Ecto neural progenitor cell (in vitro differentiated cells): Measurements from ENCODE around the gene FOXD4L6.
"Not testable (repeated sequence)": the region's sequence is repeated elsewhere in the genome, so short reads cannot be mapped to it uniquely, and the experiment has no call there.

Experiments used
- DNase-seq: peaks from one replicate; pipeline ENCODE4 v3.0.0-alpha.2; 2018; ENCODE audit warnings: low spot score

The FOXD4L6 gene

DNA sequence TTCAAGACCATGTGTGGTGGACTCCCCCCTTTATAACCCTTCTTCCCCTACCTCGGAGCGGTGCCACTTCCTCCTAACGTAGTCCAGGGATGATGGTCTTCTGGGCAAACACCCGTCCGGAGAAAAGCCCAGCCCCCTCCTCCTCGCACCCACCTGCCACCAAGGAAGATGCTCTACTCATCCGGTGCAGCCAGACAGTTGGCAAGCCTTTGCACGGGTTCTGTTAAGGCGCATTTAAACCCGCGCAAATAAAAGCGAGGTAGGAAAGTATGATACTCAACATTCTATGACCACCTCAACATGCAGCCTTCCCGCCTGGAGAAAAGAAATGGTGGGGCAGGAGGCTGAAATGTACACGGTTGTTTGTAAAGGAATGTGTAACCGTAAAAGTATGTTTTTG lies at the start of gene FOXD4L6:
TSS of gene FOXD4L6 (minus strand) at position 101 of the 400 bp plus-strand sequence. CDS start 298 bp downstream, outside the sequence.
- not testable (repeated sequence) for DNase-seq

DNA sequence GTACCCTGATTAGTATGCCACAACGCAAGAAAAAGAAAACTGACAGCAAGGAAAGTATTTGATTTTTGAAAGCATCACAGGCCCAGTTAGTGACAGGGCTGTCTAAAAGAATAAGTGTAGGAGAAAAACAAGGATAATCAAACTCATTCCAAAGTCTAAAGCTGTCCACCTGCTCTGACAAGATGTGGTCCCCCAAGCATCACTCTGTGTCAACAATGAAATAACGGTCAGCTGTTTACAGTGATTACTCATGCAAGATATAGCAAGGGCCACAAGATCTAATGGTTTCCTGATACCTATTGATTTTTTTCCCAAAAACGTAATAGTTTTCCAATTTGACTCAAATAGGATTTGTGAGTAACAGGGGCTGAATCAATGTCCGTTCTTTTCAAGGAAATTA lies 46.5 kb upstream of the FOXD4L6 start:
- DNase-seq, result not testable (repeated sequence)

DNA sequence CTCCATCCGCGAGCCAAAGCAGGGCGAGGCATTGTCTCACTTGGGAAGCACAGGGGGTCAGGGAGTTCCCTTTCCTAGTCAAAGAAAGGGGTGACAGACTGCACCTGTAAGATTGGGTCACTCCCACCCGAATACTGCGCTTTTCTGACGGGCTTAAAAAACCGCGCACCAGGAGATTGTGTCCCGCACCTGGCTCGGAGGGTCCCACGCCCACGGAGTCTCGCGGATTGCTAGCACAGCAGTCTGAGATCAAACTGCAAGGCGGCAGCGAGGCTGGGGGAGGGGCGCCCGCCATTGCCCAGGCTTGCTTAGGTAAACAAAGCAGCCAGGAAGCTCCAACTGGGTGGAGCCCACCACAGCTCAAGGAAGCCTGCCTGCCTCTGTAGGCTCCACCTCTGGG lies 21.6 kb upstream of the FOXD4L6 start:
- DNase-seq, result not testable (repeated sequence)

DNA sequence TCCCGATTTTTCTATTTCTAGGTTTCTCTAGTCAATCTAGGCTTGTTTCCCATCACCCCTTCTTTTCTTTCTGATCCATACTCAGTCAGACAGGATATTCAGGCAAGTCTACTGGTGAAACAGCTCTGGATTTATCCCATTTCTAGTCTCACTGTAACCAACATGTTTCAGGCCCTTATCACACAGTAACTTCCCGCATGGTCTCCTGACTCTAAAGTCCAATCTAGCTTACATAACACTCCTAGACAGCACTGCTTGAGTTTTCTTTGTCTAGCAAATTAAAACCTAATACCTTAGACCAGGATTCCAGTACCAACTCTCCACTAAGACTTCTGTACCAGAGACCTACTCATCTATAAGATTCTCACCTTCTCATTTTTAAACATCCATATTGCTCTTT lies 13.4 kb upstream of the FOXD4L6 start:
- not testable (repeated sequence) for DNase-seq

DNA sequence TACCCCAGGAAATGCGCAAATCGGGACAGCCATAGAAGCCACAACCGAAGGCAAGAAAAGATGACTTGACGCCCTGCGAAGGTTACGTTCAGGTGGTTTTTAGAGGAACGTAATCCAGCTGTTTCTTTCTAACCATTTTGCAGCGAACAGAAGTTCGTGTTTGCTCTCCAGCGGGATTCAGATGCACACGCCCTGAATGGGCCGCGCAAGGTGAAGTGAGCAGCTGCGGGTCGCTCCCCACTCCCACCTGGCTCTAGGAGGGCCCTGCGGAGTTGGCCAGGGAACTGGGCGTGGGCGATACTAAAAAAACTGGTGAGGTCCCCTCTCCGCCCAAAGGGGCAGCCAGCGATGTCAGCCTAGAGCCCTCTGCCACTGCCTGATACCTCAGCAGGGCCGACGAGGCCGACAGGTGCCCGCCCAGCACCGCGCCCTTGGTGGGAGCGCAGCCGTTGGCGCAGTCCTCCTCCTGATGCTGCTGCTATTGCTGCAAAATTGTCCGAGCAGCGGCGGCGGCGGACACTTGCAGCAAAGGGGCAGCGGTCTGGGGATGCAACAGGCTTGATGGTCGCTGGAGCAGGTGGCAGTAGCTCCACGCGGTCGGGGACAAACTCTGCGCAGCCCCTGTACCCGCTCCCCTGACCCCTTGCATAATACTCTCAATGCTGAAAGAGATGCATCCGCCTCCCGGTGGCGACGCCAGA lies 1.6 kb downstream of the FOXD4L6 start:
- not testable (repeated sequence) for DNase-seq

DNA sequence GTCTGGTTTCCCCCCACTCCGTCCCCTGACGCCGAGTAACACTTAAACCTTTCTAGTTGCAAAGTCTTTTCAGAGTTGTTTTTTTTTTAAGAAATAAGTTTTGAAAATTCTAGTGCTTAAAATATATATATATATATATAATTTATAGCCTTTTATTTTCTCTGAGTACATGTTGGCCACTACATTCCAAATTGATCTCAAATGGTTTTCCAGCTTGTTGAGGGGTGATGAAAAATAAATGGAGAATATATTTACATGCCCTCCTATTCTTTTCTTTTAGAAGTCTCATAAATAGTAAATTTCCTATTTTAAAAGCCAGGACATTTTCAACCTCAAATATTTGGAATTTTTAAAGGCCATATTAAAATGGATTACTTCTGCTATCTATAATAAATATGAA lies 2.5 kb downstream of the FOXD4L6 start:
- DNase-seq, result not testable (repeated sequence)

DNA sequence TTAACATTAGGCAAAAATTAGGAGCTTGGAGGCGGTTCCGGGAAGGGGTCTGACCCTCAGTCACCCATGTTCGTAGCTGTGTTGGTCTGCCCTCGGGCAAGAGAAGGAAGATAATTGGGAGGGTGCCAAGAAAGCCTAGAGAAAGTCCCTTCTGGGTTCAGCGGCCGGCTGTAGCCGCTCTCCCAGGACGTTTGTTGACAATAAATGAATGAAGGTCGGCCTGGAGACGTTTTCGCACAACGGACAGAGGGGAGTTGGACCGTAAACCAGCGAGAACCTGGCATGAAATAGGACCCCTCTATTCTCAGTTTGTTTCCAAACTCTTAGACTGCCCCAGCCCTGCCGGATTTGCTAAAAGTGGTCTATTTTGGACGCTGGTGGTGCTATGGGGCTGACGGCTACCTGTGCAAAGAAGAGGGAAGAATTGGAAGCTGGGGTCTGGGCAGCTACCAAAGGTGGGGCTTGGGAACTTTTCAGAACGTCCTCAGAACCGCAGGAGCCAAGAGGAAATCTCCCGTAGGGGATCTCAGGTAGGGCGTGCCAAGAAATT lies 3.3 kb downstream of the FOXD4L6 start:
- not testable (repeated sequence) for DNase-seq

DNA sequence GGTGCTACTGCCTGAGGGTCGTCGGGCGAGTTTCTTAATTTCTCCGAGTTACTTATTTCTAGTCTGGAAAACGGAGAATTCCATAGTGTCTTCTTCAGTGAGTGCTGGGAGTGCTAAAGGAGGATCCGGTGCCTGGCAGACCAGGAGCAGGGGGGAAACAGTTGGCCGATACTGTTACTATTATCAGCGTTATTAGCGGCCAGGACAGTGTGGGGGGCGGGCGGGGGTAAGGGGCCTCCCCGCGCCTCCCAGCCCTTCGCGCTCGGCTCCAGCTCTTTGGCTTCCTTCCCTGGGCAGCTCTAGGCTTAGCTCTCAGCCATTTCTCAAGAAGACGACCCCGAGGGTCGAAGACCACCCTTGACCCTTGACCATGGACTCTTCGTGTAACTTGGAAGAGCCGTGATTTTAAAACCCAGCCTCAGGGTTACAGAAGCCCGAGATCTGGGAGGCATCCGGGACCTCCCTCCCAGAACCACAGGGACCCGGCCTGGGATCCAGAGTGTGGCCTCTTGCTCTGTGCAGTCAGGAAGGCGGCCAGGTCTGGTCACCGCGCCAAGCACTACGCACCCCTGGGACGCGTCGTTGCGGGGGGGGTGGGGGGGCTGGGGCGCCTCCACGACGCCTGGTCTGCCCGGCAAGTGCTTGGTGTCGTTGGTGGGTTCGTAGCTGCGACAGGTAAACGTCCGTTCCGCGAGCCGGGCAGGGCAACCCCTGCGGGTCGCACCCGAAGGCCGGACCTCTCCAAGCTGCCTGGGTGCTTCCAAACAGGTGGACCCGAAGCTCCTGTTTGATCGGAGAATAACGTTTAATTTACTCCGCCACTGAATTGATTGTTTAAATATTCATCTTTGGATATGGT lies 4.0 kb downstream of the FOXD4L6 start:
- not testable (repeated sequence) for DNase-seq

DNA sequence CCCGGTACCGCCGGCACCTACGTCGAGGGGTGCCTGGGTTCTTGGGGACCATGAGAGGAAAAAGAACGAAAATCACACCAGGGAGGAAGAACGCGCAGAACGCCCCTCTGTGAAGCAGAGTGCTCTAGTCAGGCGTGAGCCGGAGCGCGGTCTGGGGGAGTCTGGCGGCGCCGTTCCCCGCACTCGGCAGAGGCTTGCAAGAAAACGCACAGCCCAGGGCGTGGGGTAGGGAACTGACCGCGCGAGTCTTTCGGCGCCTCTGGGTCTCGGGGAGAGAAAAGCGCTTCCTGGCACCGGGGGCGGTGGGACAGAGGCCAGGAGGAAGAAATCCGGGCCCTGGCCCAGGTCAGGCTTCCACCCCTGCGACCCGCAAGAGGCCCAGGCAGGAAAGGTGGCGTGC lies 4.7 kb downstream of the FOXD4L6 start:
- DNase-seq, result not testable (repeated sequence)

DNA sequence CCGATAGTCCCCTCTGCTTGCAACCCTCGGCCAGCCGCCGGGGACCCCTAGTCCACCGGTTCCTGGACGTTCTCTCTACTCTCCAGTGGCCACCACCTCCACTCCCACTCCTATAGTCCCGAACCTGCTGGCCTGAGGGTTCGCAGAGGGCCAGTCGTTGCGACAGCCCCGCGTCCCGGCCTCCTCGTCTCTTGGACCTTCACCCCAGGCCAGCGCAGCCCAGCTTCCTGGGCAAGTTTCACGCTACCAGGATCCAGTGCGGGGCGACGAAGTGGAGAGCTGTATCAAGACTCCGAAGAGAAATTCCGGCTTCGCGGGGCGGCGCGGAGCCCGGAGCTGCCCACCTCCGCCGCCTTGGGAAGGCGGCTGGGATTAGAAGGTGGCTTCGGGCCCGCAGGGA lies 5.1 kb downstream of the FOXD4L6 start:
- not testable (repeated sequence) for DNase-seq

DNA sequence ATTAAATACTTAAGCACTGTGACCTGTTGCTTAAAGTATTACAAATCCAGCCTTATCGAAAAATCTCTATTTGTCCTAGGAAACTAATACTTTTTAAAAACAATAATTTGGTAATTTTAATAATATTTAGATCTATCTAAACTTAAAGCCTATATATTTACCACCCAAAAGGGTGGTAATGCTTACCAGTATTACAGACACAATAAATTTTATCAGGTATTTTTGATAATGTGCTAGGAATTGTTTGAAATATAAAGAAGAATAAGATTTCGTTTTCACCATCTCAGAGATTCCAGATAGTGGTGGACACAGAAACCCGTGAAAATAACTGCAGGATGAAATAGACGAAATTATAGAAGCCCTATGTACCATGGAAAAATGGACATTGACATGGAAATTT lies 7.8 kb downstream of the FOXD4L6 start:
- not testable (repeated sequence) for DNase-seq

DNA sequence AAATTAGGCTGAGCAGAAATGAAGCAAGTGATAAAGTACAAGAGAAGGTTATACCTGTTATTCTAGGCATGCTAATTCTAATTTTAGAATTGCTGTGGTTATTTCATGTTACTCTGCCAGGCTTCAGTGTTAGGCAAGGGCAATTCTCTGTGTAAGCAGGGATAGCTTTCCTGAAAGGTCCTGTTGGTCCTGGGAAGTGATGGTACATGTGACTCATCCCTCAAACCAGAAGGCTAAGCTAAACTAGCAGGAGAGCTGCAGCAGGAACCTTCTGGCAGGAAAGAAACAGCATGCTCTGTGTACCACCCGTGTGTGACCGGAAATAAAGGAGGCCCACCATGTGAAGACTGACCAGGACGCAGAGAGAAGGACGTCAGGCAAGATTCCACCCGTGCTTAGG lies 8.8 kb downstream of the FOXD4L6 start:
- DNase-seq, result not testable (repeated sequence)

DNA sequence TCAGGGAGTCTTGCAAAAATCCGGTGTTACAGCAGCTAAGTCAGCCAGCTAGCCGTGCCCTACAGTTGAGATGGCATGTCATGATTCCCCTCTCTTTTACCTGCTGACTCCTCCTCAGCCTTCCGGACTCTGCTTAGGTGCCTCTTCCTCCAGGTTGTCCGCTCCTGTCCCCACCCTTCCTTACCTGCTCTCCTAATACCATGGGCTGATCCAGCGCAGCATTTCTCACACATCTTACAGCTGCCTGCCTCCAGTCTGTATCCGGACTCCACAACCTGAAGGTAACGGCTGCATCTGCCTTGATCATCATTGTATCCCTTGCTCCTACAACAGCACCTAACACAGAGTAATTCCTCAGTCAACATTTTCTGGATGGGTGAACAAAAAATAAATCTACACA lies 9.2 kb downstream of the FOXD4L6 start:
- not testable (repeated sequence) for DNase-seq

DNA sequence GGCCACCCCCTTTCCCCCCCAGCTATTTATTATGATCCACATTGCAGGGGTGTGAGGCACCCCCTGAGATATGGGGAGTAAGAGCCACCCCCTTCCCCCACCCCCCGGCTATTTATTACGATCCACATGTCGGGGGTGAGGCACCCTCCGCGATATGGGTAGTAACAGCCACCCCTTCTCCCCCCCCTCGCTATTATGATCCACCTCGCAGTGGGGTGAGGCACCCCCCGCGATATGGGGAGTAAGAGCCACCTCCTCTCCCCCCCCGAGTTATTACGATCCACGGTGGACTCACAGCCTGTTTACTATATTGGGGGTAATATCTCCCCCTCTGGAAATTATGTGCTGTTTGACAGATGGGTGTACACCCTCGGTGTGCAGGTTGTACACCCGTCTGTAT lies 15.1 kb downstream of the FOXD4L6 start:
- not testable (repeated sequence) for DNase-seq

DNA sequence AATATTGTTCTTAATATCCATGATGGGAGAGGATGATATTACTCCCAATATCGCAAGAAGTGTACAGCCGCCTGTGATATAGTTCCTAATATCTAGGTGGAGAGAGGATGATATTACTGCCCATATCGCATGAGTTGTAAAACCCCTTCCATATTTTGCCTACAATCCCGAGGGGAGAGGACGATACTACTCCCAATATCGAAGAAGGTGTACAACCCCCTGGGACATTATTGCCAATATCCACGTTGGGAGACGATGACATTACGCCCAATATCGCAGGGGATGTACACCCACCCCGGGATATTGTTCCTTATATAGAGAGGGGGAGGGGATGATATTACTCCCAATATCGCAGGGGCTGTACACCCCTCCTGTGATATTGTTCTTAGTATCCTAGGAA lies 17.1 kb downstream of the FOXD4L6 start:
- not testable (repeated sequence) for DNase-seq

DNA sequence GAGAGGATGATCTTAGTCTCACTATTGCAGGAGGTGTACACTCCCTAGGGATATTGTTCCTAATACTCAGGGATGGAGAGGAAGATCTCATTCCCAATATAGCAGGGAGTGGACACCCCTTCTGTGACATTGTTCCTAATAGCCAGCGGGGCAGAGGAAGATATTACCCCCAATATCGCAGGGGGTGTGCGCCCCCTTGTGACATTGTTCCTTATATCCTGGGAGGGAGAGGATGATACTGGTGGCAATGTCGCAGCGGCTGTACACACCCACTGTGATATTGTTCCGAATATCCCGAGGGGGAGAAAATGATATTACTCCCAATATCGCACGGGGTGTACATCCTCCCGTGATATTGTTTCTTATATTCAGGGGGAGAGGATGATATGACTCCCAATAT lies 17.6 kb downstream of the FOXD4L6 start:
- peak; percentile 44 for DNase-seq

DNA sequence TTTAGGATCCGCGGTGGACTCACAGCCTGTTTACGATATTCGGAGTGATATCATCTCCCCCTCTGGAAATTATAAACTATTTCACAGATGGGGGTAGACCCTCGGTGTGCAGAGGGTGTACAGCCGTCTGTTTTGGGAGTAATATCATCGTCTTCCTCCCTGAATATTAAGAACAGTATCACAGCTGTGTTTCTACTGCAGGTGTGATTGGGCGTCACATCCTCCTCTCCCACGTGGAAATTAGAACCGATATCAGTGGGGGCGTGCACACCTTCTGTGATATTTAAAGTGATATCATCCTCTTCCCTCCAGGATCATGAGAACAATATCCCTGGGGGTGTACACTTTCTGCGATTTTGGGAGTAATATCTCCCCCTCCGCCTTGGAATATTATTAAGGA lies 19.2 kb downstream of the FOXD4L6 start:
- not testable (repeated sequence) for DNase-seq

DNA sequence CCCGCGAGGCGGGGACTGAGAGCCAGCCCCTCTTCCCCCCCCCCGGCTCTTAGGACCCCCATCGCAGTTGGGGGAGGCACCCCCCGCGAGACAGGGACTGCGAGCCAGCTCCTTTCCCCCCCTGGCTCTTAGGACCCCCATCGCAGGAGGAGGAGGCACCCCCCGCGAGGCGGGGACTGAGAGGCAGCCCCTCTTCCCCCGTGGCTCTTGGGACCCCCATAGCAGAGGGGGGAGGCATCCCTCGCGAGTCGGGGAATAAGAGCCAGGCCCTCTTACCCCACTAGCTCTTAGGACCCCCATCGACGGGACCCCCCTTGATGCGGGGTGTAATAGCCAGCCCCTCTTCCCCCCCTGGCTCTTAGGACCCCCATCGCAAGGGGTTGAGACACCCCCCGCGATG lies 19.7 kb downstream of the FOXD4L6 start:
- DNase-seq, result peak; percentile 25

DNA sequence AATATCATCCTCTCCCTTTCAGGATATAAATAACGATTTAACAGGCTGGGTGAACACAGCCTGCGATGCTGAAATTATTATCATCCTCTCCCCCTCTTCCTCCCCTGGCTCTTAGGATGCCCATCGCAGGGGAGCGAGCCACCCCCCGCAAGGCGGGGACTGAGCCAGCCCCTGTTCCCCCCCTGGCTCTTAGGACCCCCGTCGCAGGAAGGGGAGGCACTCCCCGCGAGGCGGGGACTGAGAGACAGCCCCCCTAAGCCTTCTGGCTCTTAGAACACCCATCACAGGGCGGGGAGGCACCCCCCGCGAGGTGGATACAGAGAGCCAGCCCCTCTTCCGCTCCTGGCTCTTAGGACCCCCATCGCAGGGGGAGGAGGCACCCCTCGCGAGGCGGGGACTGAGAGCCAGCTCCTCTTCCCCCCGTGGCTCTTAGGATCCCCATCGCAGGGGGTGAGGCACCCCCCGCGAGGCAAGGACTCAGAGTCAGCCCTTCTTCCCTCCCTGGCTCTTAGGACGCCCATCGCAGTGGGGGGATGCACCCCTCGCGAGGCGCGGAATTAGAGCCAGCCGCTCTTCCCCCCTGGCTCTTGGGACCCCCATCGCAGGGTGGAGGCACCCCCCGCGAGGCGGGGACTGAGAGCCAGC lies 21.9 kb downstream of the FOXD4L6 start:
- not testable (repeated sequence) for DNase-seq

DNA sequence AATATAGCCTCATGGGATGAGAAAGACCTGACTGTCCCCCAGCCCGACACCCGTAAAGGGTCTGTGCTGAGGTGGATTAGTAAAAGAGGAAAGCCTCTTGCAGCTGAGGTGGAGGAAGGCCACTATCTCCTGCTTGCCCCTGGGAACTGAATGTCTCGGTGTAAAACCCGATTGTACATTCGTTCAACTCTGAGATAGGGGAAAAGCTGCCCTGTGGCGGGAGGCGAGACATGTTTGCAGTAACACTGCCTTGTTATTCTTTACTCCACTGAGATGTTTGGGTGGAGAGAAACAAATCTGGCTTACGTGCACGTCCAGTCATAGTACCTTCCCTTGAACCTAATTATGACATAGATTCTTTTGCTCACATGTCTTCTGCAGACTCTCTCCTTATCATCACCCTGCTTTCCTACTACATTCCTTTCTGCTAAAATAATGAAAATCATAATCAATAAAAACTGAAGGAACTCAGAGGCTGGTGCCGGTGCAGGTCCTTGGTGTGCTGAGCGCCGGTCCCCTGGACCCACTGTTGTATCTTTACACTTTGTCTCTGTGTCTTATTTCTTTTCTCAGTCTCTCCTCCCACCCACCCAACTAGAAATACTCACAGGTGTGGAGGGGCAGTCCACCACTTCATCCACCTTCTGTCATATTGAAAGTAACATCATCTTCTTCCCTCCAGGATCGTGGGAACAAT lies 22.8 kb downstream of the FOXD4L6 start:
- not testable (repeated sequence) for DNase-seq

DNA sequence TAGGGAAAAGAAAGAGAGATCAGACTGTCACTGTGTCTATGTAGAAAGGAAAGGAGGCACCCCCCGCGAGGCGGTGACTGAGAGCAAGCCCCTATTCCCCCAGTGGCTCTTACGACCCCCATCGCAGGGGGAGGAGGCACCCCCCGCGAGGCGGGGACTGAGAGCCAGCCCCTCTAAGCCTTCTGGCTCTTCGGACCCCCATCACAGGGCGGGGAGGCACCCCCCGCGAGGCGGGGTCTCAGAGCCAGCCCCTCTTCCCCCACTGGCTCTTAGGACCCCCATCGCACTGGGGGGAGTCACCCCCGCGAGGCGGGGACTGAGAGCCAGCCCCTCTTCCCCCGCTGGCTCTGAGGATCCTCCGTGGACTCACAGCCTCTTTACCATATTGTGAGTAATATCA lies 23.9 kb downstream of the FOXD4L6 start:
- not testable (repeated sequence) for DNase-seq

DNA sequence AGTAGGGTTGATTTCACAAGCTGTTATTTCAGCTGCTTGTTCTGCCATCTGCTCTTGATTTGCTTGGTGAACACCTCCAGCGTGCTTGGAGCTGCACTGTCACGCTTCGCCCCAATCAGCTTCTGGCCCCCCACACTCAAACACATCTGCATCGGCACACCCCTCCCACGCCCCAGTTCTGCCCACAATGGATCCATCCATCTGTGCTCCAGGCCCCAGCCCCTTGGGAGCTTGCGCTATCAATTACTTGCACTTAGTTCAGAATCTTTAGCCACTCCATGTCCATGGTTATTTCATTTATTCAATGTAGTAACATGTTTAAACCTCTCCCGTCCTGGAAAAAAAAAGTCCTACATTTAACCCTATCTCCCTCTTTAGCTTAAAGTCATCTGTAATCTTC lies 28.0 kb downstream of the FOXD4L6 start:
- not testable (repeated sequence) for DNase-seq
